ENCODE data around the gene COX6B2.
A peak's percentile ranks its signal among the peaks of the same experiment; 100 is the strongest.

COX6B2 gene

GRCh38 chr19:55373306-55373992 lies 18.9 kb upstream of the COX6B2 start:
- DNase-seq (ENCODE audit: low spot score) = no peak
- in situ Hi-C loops (cut with MboI; ENCODE audit: low sequenced_read_pairs, unreplicated experiment) = no loop called here
- no peak for TF ChIP-seq CTCF (IDR thresholded peaks at IDR 0.05; ENCODE audit: borderline replicate concordance, control extremely low read depth, extremely low read depth, insufficient read depth, missing control alignments)

- in situ Hi-C loops (cut with MboI; ENCODE audit: low sequenced_read_pairs, unreplicated experiment) = no loop called here
- TF ChIP-seq CTCF (IDR thresholded peaks at IDR 0.05; ENCODE audit: borderline replicate concordance, control extremely low read depth, extremely low read depth, insufficient read depth, missing control alignments) = no peak
- no peak for DNase-seq (ENCODE audit: low spot score)
Observed at GRCh38 chr19:55372316-55373081, 18.0 kb upstream of the COX6B2 start.

GRCh38 chr19:55370305-55370988 lies 15.9 kb upstream of the COX6B2 start, which contains the start of gene IL11:
TSS of gene IL11 (minus strand) at chr19:55370463. CDS start at chr19:55370310, 153 bp downstream.
- no peak for DNase-seq (ENCODE audit: low spot score)
- in situ Hi-C loops (cut with MboI; ENCODE audit: low sequenced_read_pairs, unreplicated experiment) = no loop called here
- no peak for TF ChIP-seq CTCF (IDR thresholded peaks at IDR 0.05; ENCODE audit: borderline replicate concordance, control extremely low read depth, extremely low read depth, insufficient read depth, missing control alignments)

GRCh38 chr19:55369653-55370304 lies 15.3 kb upstream of the COX6B2 start:
- in situ Hi-C loops (cut with MboI; ENCODE audit: low sequenced_read_pairs, unreplicated experiment) = no loop called here
- TF ChIP-seq CTCF (IDR thresholded peaks at IDR 0.05; ENCODE audit: borderline replicate concordance, control extremely low read depth, extremely low read depth, insufficient read depth, missing control alignments) = no peak
- DNase-seq (ENCODE audit: low spot score) = peak; percentile 71

GRCh38 chr19:55368701-55369563 lies 14.4 kb upstream of the COX6B2 start:
- in situ Hi-C loops (cut with MboI; ENCODE audit: low sequenced_read_pairs, unreplicated experiment) = no loop called here
- peak; percentile 65 for DNase-seq (ENCODE audit: low spot score)
- TF ChIP-seq CTCF (IDR thresholded peaks at IDR 0.05; ENCODE audit: borderline replicate concordance, control extremely low read depth, extremely low read depth, insufficient read depth, missing control alignments) = no peak
